Loucy (cell line): ENCODE results near the gene MFAP5.

ENCODE experiments used
- H2AFZ ChIP-seq: fragments of 200-600 bp; sonication (generic); 2 replicates; pipeline ENCODE4 v1.6.0; 2016; ENCODE audit warnings: antibody characterized with exemption, mild to moderate bottlenecking, low read length, moderate library complexity
- H3F3A ChIP-seq: fragments of 200-600 bp; 2 replicates; pipeline ENCODE4 v1.6.0; 2016; ENCODE audit warnings: antibody characterized with exemption, low read depth, mild to moderate bottlenecking
- H3K27me3 ChIP-seq: fragments of 200-600 bp; sonication (generic); 2 replicates; pipeline ENCODE4 v1.6.1; 2014; ENCODE audit warnings: low read length, mild to moderate bottlenecking; ENCODE audit not compliant: insufficient read depth, poor library complexity, severe bottlenecking
- H3K36me3 ChIP-seq: fragments of 200-600 bp; sonication (generic); 2 replicates; pipeline ENCODE4 v1.6.1; 2016; ENCODE audit warnings: low read length; ENCODE audit not compliant: insufficient read depth
- H3K4me1 ChIP-seq: fragments of 200-600 bp; sonication (generic); 2 replicates; pipeline ENCODE4 v1.5.1; 2014; ENCODE audit warnings: low read length, mild to moderate bottlenecking; ENCODE audit not compliant: insufficient read depth, poor library complexity, severe bottlenecking
- H3K4me2 ChIP-seq: fragments of 200-600 bp; sonication (generic); 2 replicates; pipeline ENCODE4 v1.6.0; 2014; ENCODE audit warnings: antibody characterized with exemption, low read length, low read depth, mild to moderate bottlenecking; ENCODE audit not compliant: poor library complexity, severe bottlenecking
- H3K4me3 ChIP-seq: fragments of 200-600 bp; sonication (generic); 2 replicates; pipeline ENCODE4 v1.5.1; 2014; ENCODE audit warnings: low read length, mild to moderate bottlenecking, mixed read lengths; ENCODE audit not compliant: poor library complexity, severe bottlenecking
- H3K79me2 ChIP-seq: fragments of 200-600 bp; sonication (generic); 2 replicates; pipeline ENCODE4 v1.6.1; 2014; ENCODE audit warnings: low read length; ENCODE audit not compliant: insufficient read depth
- H3K9ac ChIP-seq: fragments of 200-600 bp; sonication (generic); 2 replicates; pipeline ENCODE4 v1.6.0; 2014; ENCODE audit warnings: mild to moderate bottlenecking, low read depth, low read length, moderate library complexity; ENCODE audit not compliant: poor library complexity, severe bottlenecking
- H3K9me2 ChIP-seq: fragments of 200-600 bp; sonication (generic); replicated peaks from 2 replicates; pipeline ENCODE4 v1.6.1; 2016; ENCODE audit warnings: low read depth, low read length, mixed read lengths
- H3K9me3 ChIP-seq: fragments of 200-600 bp; sonication (generic); 2 replicates; pipeline ENCODE4 v1.6.1; 2014; ENCODE audit warnings: mild to moderate bottlenecking, antibody characterized with exemption, low read length, low read depth; ENCODE audit not compliant: insufficient read depth
- H4K20me1 ChIP-seq: fragments of 200-600 bp; sonication (generic); 2 replicates; pipeline ENCODE4 v1.6.0; 2014; ENCODE audit warnings: antibody characterized with exemption, low read length, mild to moderate bottlenecking; ENCODE audit not compliant: insufficient read depth, poor library complexity, severe bottlenecking
- EZH2phosphoT487 ChIP-seq: fragments of 200-600 bp; IDR thresholded peaks from 2 replicates; pipeline ENCODE4 v1.6.1; 2018; ENCODE audit warnings: antibody characterized with exemption, mild to moderate bottlenecking, moderate library complexity, borderline replicate concordance
- TF ChIP-seq, protein P1 (sequence below): fragments of 200-600 bp; sonication (generic); conservative IDR thresholded peaks from 2 replicates; pipeline ENCODE4 v1.5.1; 2014; ENCODE audit warnings: mild to moderate bottlenecking, antibody characterized with exemption, low read length

The MFAP5 gene

DNA sequence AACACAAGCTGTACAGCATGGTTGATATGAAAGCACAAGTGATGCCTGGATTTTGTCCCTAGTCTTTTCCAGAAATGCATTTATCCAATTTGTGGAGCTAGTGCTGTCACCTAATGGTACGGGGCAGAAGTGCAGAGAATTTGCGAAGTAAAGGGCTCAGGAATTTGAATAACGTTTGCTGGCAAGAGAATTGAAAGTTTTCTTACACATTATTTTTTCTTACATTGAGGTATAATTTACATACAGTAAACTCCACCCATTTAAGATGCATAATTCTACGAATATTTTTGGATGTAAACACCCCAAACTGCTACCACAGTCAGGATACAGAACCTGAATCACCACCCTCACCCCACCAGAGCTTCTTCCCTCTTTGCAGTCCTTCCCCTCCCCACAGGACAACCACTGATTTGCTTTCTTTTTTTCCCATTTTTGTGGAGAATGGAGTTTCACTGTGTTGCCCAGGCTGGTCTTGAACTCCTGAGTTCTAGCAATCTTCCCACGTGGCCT lies 53.5 kb downstream of the MFAP5 start:
- peak overlapping the region; percentile 38 for H3K9ac ChIP-seq
- H3K79me2 ChIP-seq, result no peaks in the 10 kb centered on the region
- no peak for TF ChIP-seq EZH2phosphoT487
- TF ChIP-seq, protein P1, sequence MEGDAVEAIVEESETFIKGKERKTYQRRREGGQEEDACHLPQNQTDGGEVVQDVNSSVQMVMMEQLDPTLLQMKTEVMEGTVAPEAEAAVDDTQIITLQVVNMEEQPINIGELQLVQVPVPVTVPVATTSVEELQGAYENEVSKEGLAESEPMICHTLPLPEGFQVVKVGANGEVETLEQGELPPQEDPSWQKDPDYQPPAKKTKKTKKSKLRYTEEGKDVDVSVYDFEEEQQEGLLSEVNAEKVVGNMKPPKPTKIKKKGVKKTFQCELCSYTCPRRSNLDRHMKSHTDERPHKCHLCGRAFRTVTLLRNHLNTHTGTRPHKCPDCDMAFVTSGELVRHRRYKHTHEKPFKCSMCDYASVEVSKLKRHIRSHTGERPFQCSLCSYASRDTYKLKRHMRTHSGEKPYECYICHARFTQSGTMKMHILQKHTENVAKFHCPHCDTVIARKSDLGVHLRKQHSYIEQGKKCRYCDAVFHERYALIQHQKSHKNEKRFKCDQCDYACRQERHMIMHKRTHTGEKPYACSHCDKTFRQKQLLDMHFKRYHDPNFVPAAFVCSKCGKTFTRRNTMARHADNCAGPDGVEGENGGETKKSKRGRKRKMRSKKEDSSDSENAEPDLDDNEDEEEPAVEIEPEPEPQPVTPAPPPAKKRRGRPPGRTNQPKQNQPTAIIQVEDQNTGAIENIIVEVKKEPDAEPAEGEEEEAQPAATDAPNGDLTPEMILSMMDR, result peak; percentile 97
- peak overlapping the region; percentile 61 for H3K4me2 ChIP-seq
- no peaks in the 10 kb centered on the region for H4K20me1 ChIP-seq
- H3F3A ChIP-seq, result no peaks in the 10 kb centered on the region
- no peaks in the 10 kb centered on the region for H3K27me3 ChIP-seq
- H2AFZ ChIP-seq, result peak overlapping the region; percentile 85
- H3K9me3 ChIP-seq, result no peaks in the 10 kb centered on the region
- H3K36me3 ChIP-seq, result no peaks in the 10 kb centered on the region
- H3K4me3 ChIP-seq, result peak overlapping the region; percentile 59
- H3K4me1 ChIP-seq, result peaks cover 4% of the 10 kb centered on the region
- no peaks in the 10 kb centered on the region for H3K9me2 ChIP-seq

DNA sequence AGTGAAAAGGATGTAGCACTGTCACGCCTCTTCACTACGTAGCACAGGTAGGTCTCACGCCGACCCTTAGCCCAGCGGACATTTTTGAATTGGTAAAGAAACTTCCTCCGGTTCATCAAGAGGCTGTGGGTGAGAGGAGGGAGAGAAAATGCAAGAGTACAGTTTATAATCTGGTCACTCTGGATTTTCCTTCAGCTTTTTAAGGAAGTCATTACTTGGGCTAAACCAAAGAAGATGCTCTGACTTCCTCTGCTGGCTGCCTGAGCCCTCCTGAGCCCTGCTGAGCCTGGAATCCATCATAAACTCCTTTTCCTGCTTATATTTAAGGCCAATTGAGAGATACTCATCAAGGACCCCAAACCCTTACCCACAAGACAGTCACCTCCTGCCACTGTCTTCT lies 55.7 kb downstream of the MFAP5 start:
- no peaks in the 10 kb centered on the region for H3K9me3 ChIP-seq
- peaks cover 4% of the 10 kb centered on the region for H3K4me1 ChIP-seq
- H3K27me3 ChIP-seq, result no peaks in the 10 kb centered on the region
- no peak overlapping the region for H3K4me3 ChIP-seq
- no peak for TF ChIP-seq EZH2phosphoT487
- TF ChIP-seq, protein P1, result no peak
- H2AFZ ChIP-seq, result no peak overlapping the region
- H3K9ac ChIP-seq, result no peak overlapping the region
- no peaks in the 10 kb centered on the region for H3K79me2 ChIP-seq
- H3K9me2 ChIP-seq, result no peaks in the 10 kb centered on the region
- H3K4me2 ChIP-seq, result no peak overlapping the region
- H4K20me1 ChIP-seq, result no peaks in the 10 kb centered on the region
- no peaks in the 10 kb centered on the region for H3K36me3 ChIP-seq
- no peaks in the 10 kb centered on the region for H3F3A ChIP-seq

DNA sequence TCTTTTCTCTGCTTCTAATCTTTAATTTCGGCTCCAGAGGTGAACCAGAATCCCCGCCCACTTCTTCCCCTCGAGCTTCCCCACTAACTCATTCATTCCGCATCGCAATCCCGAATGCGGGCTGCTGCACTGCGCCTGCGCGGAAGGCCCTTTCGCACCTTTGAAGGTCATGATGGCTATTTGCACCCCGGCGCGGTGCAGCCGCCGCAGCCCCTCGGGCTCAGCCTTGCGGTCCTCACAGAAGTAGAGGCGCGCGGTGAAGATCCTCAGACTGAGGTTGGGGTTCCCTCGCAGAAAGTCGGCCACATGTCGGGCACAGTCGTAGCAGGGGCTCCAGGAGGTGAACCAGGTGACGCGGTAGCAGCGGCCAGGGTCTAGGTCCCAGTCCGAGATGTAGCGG lies 57.6 kb downstream of the MFAP5 start:
- Histone ChIP-seq H3K36me3 (no peaks in the 10 kb centered on the region), H3K79me2 (no peaks in the 10 kb centered on the region), H3F3A (no peaks in the 10 kb centered on the region), H3K9me2 (no peaks in the 10 kb centered on the region), H3K27me3 (no peaks in the 10 kb centered on the region), H3K4me3 (no peak overlapping the region), H2AFZ (no peak overlapping the region), H3K4me1 (peaks cover 4% of the 10 kb centered on the region), H3K9ac (no peak overlapping the region), H3K9me3 (no peaks in the 10 kb centered on the region), H3K4me2 (no peak overlapping the region), H4K20me1 (no peaks in the 10 kb centered on the region)
- TF ChIP-seq, protein P1, result no peak
- TF ChIP-seq EZH2phosphoT487, result no peak
